Kidney tubule cell (primary cell): Measurements from ENCODE around the gene PLEKHO2.

Experiments used
- DNase-seq: peaks from one replicate; pipeline ENCODE4 v3.0.0-alpha.2; 2018; ENCODE audit warnings: low spot score

PLEKHO2 gene

GRCh38 chr15:64857421-64857820, 15.7 kb downstream of the PLEKHO2 start:
- peak; percentile 79 for DNase-seq

- no peak for DNase-seq
Observed at GRCh38 chr15:64858021-64858575, 16.4 kb downstream of the PLEKHO2 start.

GRCh38 chr15:64859226-64859625, 17.5 kb downstream of the PLEKHO2 start:
- DNase-seq: no peak

- no peak for DNase-seq
Observed at GRCh38 chr15:64861331-64861730, 19.6 kb downstream of the PLEKHO2 start.

GRCh38 chr15:64861960-64862359, 20.2 kb downstream of the PLEKHO2 start:
- DNase-seq: no peak

GRCh38 chr15:64862408-64862807, 20.7 kb downstream of the PLEKHO2 start:
- DNase-seq: no peak

- no peak for DNase-seq
Observed at GRCh38 chr15:64864068-64864467, 22.4 kb downstream of the PLEKHO2 start.

- no peak for DNase-seq
Observed at GRCh38 chr15:64865126-64865997, 23.6 kb downstream of the PLEKHO2 start.

GRCh38 chr15:64865998-64866520, 24.3 kb downstream of the PLEKHO2 start:
- DNase-seq: peak; percentile 30

- DNase-seq: no peak
Observed at GRCh38 chr15:64869501-64869900, 27.8 kb downstream of the PLEKHO2 start.

GRCh38 chr15:64870353-64870752, 28.6 kb downstream of the PLEKHO2 start:
- DNase-seq: no peak

GRCh38 chr15:64875641-64876223, 34.0 kb downstream of the PLEKHO2 start:
- no peak for DNase-seq

GRCh38 chr15:64877435-64877834, 35.7 kb downstream of the PLEKHO2 start:
- no peak for DNase-seq

GRCh38 chr15:64878705-64879104, 37.0 kb downstream of the PLEKHO2 start:
- DNase-seq: no peak

GRCh38 chr15:64883100-64883581, 41.4 kb downstream of the PLEKHO2 start:
- no peak for DNase-seq

- peak; percentile 96 for DNase-seq
Observed at GRCh38 chr15:64883997-64884511, 42.3 kb downstream of the PLEKHO2 start.

GRCh38 chr15:64884679-64885078, 43.0 kb downstream of the PLEKHO2 start:
- no peak for DNase-seq

GRCh38 chr15:64888336-64888735, 46.6 kb downstream of the PLEKHO2 start:
- DNase-seq: no peak

GRCh38 chr15:64891561-64891960, 49.8 kb downstream of the PLEKHO2 start:
- no peak for DNase-seq

GRCh38 chr15:64892847-64893403, 51.2 kb downstream of the PLEKHO2 start:
- DNase-seq: no peak

- DNase-seq: peak; percentile 98
Observed at GRCh38 chr15:64893481-64894394, 52.0 kb downstream of the PLEKHO2 start.
